GM23338 (cell line): Measurements from ENCODE around the gene MIEF2.

Experiments
- EZH2 ChIP-seq: fragments of 200-600 bp; sonication (generic); IDR thresholded peaks from one replicate; pipeline ENCODE4 v1.8.0; 2017; ENCODE audit warnings: antibody characterized with exemption, mild to moderate bottlenecking, low read depth; ENCODE audit not compliant: unreplicated experiment
- TF ChIP-seq, protein P1 (sequence below), 2 experiments: fragments of 200-600 bp in 1 of 2; sonication (generic) in 1 of 2; conservative IDR thresholded peaks; 2 replicates each; pipeline versions ENCODE4 v1.5.1 to v1.6.1; 2016 to 2017; ENCODE audit warnings: antibody characterized with exemption in 2 of 2, low read depth in 2 of 2, mild to moderate bottlenecking in 2 of 2, moderate library complexity in 1 of 2

DNA sequence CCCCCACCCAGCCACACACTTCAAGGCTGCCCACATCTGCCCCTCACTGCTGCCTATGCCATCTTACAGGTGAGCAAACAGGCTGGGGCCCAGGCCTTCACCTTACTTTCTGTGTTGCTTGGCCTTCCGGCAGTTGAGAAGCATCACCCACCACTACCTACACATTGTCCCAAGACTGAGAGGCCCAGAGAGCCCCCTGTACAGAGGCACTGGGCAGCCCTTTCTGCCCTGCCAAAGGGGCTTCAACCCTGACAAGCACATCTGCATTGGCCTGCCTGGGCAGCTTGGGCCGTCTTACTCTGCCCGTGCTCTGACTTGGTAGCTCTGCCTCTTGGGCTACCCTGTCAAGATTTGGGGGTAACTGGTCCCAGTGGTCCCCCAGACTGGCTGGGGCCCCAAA, 1.2 kb downstream of the MIEF2 start:
- no peak for TF ChIP-seq EZH2
- TF ChIP-seq, protein P1, sequence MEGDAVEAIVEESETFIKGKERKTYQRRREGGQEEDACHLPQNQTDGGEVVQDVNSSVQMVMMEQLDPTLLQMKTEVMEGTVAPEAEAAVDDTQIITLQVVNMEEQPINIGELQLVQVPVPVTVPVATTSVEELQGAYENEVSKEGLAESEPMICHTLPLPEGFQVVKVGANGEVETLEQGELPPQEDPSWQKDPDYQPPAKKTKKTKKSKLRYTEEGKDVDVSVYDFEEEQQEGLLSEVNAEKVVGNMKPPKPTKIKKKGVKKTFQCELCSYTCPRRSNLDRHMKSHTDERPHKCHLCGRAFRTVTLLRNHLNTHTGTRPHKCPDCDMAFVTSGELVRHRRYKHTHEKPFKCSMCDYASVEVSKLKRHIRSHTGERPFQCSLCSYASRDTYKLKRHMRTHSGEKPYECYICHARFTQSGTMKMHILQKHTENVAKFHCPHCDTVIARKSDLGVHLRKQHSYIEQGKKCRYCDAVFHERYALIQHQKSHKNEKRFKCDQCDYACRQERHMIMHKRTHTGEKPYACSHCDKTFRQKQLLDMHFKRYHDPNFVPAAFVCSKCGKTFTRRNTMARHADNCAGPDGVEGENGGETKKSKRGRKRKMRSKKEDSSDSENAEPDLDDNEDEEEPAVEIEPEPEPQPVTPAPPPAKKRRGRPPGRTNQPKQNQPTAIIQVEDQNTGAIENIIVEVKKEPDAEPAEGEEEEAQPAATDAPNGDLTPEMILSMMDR (conservative IDR thresholded peaks at IDR 0.05; ENCODE audit: low read depth in 2 of 2), result no peak
